Left ventricle myocardium inferior (tissue), 1 donor: ENCODE data around the gene AXL. TPM values are rescaled to one million over a fixed set of nuclear protein-coding genes. Genes with fewer than 3 reads are reported as not detected.

Experiments
- DNase-seq: peaks from one replicate; pipeline ENCODE4 v3.0.0-alpha.2; 2020
- H3K27ac ChIP-seq: fragments of 200-600 bp; replicated peaks from 2 replicates; pipeline ENCODE4 v1.8.0; 2021
- H3K27me3 ChIP-seq: fragments of 200-600 bp; 2 replicates; pipeline ENCODE4 v1.8.0; 2021; ENCODE audit warnings: low read depth
- H3K36me3 ChIP-seq: fragments of 200-600 bp; 2 replicates; pipeline ENCODE4 v1.8.0; 2021
- H3K4me1 ChIP-seq: fragments of 200-600 bp; 2 replicates; pipeline ENCODE4 v1.8.0; 2021
- H3K4me3 ChIP-seq: fragments of 200-600 bp; 2 replicates; pipeline ENCODE4 v1.8.0; 2021; ENCODE audit warnings: mild to moderate bottlenecking, moderate library complexity
- H3K9me3 ChIP-seq: fragments of 200-600 bp; replicated peaks from 2 replicates; pipeline ENCODE4 v1.8.0; 2021
- CTCF ChIP-seq: fragments of 200-600 bp; IDR thresholded peaks from 2 replicates; pipeline ENCODE4 v1.8.0; 2021; ENCODE audit warnings: antibody characterized with exemption, mild to moderate bottlenecking, borderline replicate concordance
- intact Hi-C: fragments of 100-400 bp; cut with micrococcal nuclease; formaldehyde crosslinking; loops from one replicate; pipeline ENCODE4 v1.11.0; 2022
- total RNA-seq: library from RNA; stranded (reverse); fragmentation: NEBNext Ultra II Directional; extraction: Animal tissue kit (Norgen Biotek cat#: 25700); gene quantifications from one replicate; pipeline ENCODE4 v1.2.1, GENCODE V29; 2021
- donor health status: DM: no; HTN: yes; CAD: no; lungs with severe emphysema.

AXL gene
- total RNA-seq, 1 donor from 2014 or later: 13.6 TPM

- Histone ChIP-seq H3K9me3 (no peaks in the 10 kb centered on the region), H3K27me3 (peaks cover 39% of the 10 kb centered on the region), H3K27ac (peak overlapping the region; percentile 15), H3K4me3 (peak overlapping the region; percentile 11), H3K4me1 (peaks cover 42% of the 10 kb centered on the region), H3K36me3 (no peaks in the 10 kb centered on the region)
- intact Hi-C loops: no loop called here
- DNase-seq: no peak
- no peak for TF ChIP-seq CTCF
Measured at GRCh38 chr19:41223431-41224234, 4.6 kb downstream of the AXL start.

DNA sequence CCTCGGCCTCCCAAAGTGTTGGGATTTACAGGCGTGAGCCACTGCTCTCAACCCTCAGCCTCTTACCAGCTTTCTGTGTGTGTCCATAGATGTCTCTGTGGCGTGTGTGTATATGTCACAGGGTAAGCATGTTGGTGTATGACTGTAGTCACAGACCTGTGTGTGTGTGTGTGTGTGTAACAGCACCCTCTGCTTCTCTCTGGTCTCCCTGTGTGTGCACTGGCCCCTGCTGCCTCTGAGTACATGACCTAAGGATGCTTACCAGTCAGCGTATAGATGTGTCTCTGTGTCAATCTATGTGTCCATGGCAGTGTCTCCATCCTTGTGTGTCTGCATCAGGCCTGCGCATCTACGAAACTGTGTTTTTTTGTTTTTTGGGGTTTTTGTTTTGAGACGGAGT, 5.6 kb downstream of the AXL start:
- Histone ChIP-seq H3K27ac (peak overlapping the region; percentile 83), H3K27me3 (peaks cover 37% of the 10 kb centered on the region), H3K36me3 (no peaks in the 10 kb centered on the region), H3K4me1 (peaks cover 36% of the 10 kb centered on the region), H3K9me3 (no peaks in the 10 kb centered on the region), H3K4me3 (no peak overlapping the region)
- no peak for TF ChIP-seq CTCF
- no peak for DNase-seq
- intact Hi-C loops: no loop called here

DNA sequence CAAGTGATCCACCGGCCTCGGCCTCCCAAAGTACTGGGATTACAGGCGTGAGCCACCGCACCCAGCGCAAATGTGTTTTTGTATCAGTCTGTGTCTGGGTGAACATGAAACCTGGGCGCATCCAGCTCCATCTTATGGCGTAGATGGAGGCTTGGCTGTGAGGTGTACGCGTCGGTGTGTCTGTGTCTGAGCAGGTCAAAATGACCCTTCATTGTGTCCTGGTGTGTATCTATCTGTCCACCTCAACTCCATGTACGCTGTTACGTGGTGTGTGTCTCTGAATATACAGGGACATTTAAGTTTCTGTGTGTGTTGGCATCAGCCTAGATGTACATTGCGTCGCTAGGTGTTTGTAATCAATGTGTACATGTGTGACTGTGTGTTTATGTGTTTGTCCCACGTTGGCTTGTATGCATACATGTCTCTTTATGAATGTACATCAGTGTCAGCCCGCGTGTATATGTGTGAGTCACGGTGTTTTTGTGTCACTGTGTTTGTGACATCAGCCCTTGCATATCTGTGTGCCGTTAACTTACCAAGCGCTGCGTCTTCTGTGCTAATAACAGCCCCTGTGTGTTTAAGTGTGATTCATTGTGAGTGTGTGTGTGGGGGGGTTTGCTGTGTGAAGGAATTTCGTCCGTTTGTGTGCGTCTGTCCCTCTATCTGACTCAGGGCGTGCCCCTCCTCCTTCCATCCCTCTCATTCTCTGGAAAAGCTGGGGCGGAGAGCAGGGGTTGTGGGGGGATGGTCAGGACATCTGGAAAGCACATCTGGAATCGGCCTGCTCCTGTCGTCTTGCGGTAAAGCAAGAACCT, 6.4 kb downstream of the AXL start:
- intact Hi-C loops: no loop called here

DNA sequence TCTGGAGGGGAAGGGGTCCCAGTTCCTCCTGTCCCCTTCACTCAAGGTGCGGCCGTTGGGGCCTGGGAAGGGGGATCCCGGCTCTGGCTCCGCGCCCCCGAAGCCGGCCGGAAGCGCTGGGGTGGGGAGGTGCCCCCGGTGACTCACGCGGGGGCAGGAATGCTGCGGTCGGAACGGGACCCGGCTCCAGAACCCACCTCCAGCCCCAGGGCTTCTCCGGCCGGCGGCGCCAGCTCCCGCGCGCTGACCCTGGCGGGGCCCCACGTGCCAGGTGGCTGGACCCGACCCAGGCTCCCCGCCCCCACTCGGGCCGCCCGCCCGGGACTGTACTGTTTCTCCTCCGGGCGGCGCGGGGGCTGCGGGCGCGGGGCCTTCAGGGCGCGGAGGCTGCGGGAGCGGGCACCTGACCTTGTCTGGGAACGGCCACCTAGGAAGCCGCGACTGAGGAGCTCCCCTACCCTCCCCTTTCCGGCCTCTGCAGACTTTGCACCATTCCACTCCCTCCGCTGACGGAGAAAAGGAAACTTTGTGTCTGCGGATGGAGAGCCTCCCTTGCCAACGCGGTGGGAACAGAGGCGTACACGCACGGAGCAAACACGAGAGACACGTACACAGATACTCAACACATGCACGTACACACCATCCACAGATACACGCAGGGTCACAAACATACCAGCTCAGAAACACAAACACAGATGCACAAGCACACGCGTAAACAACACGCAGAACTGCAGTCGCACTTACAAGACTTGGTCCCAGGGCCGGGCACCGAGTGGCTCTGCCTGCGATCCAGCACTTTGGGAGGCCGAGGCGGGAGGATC, 7.2 kb downstream of the AXL start:
- Histone ChIP-seq H3K27ac (peak overlapping the region; percentile 83), H3K4me3 (peak overlapping the region; percentile 71), H3K27me3 (peaks cover 37% of the 10 kb centered on the region), H3K36me3 (no peaks in the 10 kb centered on the region), H3K4me1 (peaks cover 27% of the 10 kb centered on the region), H3K9me3 (no peaks in the 10 kb centered on the region)
- intact Hi-C loops: no loop called here
- peak; percentile 26 for TF ChIP-seq CTCF
- DNase-seq: peak; percentile 65

More for the DNA sequence above, 6.4 kb downstream of the AXL start:
- TF ChIP-seq CTCF: no peak
- Histone ChIP-seq H3K4me1 (peaks cover 33% of the 10 kb centered on the region), H3K9me3 (no peaks in the 10 kb centered on the region), H3K27me3 (peaks cover 35% of the 10 kb centered on the region), H3K4me3 (peak overlapping the region; percentile 71), H3K36me3 (no peaks in the 10 kb centered on the region), H3K27ac (peak overlapping the region; percentile 83)
- peak; percentile 48 for DNase-seq

- Histone ChIP-seq H3K27ac (peak overlapping the region; percentile 83), H3K4me3 (peak overlapping the region; percentile 71), H3K36me3 (no peaks in the 10 kb centered on the region), H3K4me1 (peaks cover 20% of the 10 kb centered on the region), H3K27me3 (peaks cover 39% of the 10 kb centered on the region), H3K9me3 (no peaks in the 10 kb centered on the region)
- intact Hi-C loops: no loop called here
- no peak for DNase-seq
- no peak for TF ChIP-seq CTCF
Measured at GRCh38 chr19:41226874-41227390, 7.9 kb downstream of the AXL start.
